ENCODE results near the gene ASB5.

Gene ASB5

GRCh38 chr4:176271749-176272148, 2.7 kb upstream of the ASB5 start:
- TF ChIP-seq CTCF (IDR thresholded peaks at IDR 0.05; ENCODE audit: insufficient read depth, low read depth, low read length, missing control alignments) = no peak
- no peak for DNase-seq (ENCODE audit: low read depth)
- H3K4me3 ChIP-seq (ENCODE audit: low read depth, low read length) = no peak overlapping the region

- DNase-seq (ENCODE audit: low read depth) = no peak
- H3K4me3 ChIP-seq (ENCODE audit: low read depth, low read length) = no peak overlapping the region
- no peak for TF ChIP-seq CTCF (IDR thresholded peaks at IDR 0.05; ENCODE audit: insufficient read depth, low read depth, low read length, missing control alignments)
Measured at GRCh38 chr4:176270669-176271068, 1.6 kb upstream of the ASB5 start.

- H3K4me3 ChIP-seq (ENCODE audit: low read depth, low read length) = no peak overlapping the region
- no peak for TF ChIP-seq CTCF (IDR thresholded peaks at IDR 0.05; ENCODE audit: insufficient read depth, low read depth, low read length, missing control alignments)
- DNase-seq (ENCODE audit: low read depth) = no peak
Measured at GRCh38 chr4:176266026-176266425, 3.0 kb downstream of the ASB5 start.

- DNase-seq (ENCODE audit: low read depth) = peak; percentile 26
- TF ChIP-seq CTCF (IDR thresholded peaks at IDR 0.05; ENCODE audit: insufficient read depth, low read depth, low read length, missing control alignments) = no peak
- no peak overlapping the region for H3K4me3 ChIP-seq (ENCODE audit: low read depth, low read length)
Measured at GRCh38 chr4:176262243-176262642, 6.8 kb downstream of the ASB5 start.

- H3K4me3 ChIP-seq (ENCODE audit: low read depth, low read length) = no peak overlapping the region
- no peak for TF ChIP-seq CTCF (IDR thresholded peaks at IDR 0.05; ENCODE audit: insufficient read depth, low read depth, low read length, missing control alignments)
- DNase-seq (ENCODE audit: low read depth) = no peak
Measured at GRCh38 chr4:176261481-176261880, 7.5 kb downstream of the ASB5 start.

GRCh38 chr4:176261018-176261417, 8.0 kb downstream of the ASB5 start:
- DNase-seq (ENCODE audit: low read depth) = no peak
- no peak for TF ChIP-seq CTCF (IDR thresholded peaks at IDR 0.05; ENCODE audit: insufficient read depth, low read depth, low read length, missing control alignments)
- no peak overlapping the region for H3K4me3 ChIP-seq (ENCODE audit: low read depth, low read length)

- TF ChIP-seq CTCF (IDR thresholded peaks at IDR 0.05; ENCODE audit: insufficient read depth, low read depth, low read length, missing control alignments) = no peak
- H3K4me3 ChIP-seq (ENCODE audit: low read depth, low read length) = no peak overlapping the region
- peak; percentile 19 for DNase-seq (ENCODE audit: low read depth)
Measured at GRCh38 chr4:176259330-176260090, 9.5 kb downstream of the ASB5 start.
